NCI-H345 treated with DMSO at 0.1 percent for 48 hours (cell line): Measurements from ENCODE around the gene RASAL3.

Experiments used
- DNase-seq: peaks from one replicate; lab custom pipeline; 2025; ENCODE audit not compliant: unreplicated experiment; lab: John Stamatoyannopoulos, UW

RASAL3 gene

DNA sequence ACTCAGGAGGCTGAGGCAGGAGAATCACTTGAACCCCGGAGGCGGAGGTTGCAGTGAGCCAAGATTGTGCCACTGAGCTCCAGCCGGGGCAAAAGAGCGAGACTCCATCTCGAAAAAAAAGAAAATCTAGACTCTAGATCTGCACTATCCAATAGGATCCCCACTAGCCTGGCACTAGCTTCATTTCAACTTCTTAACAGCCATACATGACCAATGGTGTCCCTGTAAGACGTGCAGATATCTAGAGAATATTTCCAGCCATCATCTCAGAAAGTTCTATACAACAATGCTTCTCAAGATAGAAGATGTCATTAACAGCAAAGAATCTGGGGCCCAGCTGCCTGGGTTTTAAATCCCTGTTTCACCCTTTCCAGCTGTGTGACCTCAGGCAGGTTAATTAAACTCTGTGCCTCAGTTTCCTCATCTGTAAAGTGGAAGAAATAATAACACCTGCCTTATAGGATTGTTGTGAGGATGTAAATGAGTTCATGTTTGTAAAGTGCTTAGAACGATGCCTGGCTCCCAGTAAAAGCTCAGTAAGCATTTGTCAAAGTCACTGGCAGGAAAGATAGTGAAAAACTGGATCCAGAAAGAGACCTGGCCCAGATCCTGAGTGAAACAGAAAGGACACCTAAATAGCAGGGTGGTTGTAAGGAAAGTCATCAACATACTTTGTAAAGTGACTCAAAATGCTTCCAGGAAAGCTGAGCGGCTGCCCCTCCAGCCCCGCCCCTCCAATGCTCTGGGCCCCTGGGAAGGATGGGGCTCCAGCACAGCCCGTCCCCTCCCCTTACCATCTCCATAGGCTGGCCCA lies 28.1 kb downstream of the RASAL3 start:
- no peak for DNase-seq

DNA sequence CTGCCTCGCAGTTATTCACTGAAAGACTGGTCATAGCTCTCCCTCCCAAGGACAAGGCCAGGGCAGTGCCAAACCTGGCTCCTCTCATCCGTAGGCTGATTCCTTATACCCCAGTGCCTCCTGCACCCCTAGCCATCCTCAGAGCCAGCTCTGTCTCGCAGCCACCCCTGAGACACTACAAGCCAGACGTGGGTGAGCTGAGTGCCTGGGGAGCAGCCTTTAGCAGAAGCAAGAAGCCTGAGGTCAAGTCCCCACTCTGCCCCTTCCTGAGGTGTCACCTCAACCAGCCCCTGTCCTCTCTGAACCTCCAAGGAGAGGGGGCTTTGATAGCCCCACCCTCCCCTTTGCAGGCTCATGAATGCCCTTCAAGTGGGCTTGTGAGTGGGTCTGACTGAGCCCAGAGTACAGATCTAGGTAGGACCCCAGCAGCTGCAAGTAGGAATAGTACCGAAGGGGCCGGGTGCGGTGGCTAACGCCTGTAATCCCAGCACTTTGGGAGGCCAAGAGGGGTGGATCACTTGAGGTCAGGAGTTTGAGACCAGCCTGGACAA lies 30.8 kb downstream of the RASAL3 start:
- no peak for DNase-seq

DNA sequence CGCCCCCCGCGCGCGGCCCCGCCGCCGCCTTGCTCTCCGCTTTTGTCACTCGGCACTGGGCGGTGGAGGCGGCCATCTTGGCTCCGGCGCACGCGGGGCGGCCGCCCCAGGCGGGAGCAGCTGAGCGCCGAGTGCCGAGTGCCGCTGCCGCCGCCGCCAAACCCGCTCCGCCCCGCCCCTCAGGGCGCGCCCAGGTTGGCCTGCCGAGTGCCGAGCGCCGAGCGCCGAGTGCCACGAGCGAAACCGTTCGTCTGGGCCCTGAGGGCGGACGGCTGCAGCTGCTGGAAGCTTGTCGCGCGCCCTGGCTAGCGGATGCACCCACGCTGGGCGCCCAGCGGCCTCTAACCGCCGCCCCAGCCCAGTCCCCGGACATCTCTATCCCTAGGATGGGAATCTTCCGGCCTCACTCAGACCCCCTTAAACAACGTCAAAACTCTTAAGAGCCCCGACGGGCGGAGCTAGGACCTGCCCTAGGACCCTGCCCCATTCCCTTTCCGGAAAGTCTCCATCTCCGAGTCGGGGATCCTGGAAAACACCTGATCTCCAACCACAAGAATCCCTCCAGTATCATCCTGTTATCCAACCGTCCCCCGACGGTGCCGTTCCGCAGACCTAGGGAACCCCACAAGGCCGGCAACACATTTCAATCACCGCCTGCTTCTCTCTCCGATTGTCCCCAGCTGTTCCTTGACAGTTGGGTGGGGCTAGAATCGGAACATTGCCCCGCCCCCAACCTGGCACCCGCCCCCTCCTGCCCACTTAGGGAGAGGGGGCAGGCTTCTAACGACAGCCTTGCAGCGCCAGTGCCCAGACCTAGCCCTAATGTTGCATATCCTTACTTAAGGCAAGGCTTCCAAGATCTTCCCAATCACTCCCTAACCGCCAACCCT lies 31.5 kb downstream of the RASAL3 start:
- peak; percentile 54 for DNase-seq

DNA sequence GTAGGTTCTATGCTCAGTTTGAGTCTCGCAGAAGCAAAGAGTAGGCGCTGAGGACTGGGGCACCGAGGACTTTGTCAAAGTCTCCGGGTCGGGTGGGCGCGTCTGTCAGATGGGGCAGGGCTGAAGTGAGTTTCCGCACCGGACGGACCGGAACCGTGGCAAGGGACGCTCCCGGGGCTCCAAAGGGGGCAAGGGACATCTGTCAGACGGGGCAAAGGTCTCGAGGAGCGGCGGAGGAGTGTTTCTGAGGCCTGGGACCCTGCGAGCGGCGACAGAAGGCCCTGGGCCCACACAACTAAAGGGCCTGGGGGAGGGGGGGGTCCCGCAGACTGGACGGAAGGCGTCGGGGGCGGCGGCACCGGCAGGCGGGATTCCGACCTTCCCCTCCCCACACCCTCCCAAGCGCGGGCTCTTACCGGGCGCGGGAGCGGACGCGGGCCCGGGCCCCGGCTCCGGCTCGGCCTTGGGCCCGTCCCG lies 32.3 kb downstream of the RASAL3 start:
- DNase-seq, result no peak

DNA sequence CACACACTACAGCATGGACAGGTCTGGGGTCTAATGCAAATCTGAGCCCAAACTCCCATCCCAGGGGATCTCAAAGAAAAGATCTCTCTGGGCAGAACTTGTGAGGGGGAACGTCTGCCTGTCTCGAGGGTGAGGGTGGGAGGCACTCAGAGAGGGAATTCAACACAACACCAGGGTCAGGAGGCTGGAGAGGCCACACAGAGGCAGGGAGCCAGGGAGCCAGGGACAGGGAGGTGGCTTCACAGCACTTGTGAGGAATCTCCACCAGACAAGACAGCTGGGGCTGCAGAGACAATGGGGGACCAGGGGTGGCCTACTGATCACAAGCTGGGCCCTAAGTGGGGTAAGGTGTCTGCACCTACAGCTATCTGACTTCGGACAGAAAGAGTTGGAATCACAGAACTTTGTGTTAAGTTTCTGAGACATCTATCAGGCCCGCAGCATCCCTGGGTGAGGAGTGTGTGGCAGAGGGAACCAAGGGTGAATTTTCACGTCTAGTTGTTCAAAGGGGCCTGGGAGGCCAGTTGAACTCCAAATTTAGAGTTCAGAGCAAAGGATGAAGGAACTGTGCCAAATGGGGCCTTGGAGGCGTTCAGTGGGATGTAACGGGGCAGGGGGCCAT lies 32.8 kb downstream of the RASAL3 start:
- no peak for DNase-seq

DNA sequence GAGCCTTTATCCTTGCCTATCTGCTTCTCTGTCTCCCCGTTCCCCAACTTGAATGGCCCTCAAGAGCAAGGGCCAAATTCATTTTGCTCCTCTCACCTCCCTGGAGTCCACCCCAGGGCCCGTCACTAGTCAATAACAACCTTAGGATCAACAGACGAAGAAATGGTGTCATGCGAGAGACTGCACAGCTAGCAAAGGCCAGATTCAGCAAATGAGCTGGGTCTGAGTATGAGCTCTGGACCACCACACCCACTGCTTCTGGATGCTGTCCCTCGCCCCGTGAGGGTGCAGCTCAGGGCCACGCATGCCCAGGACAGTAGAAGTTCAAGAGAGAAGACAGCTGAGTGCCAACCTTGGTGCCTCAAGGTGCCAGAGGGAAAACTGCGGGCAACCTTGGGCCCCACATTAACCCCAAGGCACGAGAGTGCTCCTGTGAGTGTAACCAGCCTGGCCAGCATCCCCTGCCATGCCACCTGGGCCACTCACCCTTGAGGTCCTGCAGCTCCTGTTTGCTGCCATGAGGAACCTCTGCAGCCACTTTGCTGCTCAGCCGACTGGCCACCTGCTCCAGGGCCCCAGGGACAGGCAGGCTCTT lies 33.7 kb downstream of the RASAL3 start:
- DNase-seq, result no peak

DNA sequence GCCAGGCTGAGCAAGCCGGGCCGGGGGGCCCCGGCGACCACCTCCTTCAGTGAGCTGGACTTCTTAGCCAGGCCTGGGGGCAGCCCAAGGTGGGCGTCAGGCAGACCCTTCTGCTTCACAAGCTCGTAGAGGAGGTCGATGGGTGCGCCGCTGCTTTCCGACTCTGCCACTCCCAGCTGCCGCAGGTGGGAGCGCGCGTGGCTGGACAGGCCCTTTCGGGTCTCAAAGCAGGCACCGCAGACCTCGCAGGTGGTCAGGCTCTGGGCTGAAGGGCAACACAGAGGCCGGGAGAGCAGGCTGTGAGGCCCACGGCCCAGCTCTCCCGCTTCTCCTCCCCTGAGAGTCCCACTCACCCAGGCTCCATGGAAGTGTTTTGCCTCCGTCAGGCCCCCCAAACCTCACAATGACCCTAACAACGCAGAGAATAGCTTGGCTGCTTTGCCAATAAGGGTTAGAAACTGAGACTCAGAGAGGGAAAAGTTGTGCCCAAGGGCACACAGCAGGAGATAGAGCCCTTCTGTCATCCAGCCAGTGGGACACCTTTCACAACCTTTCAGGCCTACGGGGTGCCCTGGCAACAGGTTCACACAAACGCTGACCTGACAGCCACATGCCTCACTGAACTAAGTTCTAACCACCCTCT lies 34.4 kb downstream of the RASAL3 start:
- no peak for DNase-seq

DNA sequence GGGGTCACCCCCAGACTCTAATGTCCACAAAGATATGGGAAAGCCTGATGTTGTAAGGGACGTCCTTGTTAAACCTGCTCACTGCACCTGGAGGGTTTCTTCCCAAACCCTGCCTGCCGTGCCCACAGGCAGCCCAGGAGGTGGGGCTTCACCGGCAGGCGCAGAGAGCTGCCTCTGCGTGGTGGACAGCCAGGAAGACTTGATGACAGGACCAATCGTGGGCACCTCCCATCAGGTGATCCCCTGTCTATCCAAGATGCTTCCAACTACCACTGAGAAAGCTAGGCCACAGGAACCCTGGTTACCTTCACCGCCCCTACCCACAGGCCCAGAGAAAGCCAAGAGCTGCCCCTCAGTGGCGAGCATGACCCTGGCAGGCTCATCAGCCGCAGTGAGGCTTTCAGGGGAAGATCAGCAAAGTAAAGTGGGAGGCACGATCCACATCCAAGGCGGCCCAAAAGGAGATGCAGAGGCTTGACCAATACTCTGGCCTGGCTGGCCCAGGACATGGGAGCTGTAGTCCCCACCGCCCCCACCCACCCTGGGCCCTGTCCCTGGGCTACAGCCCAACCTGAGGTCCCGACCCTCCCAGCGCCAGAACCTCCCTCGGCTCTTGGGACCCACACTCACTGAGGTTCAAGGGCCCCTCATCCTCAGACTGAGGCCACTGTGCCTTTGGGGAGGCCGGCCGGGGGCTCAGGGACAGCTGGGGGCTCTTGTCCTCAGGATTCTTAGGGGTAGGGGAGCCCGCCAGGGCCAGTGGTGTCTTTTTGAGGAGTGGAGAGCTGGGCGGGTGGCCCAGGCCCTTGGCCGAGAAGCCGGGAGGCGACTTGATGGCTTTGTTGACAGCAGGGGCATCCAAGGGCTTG lies 35.2 kb downstream of the RASAL3 start:
- no peak for DNase-seq

DNA sequence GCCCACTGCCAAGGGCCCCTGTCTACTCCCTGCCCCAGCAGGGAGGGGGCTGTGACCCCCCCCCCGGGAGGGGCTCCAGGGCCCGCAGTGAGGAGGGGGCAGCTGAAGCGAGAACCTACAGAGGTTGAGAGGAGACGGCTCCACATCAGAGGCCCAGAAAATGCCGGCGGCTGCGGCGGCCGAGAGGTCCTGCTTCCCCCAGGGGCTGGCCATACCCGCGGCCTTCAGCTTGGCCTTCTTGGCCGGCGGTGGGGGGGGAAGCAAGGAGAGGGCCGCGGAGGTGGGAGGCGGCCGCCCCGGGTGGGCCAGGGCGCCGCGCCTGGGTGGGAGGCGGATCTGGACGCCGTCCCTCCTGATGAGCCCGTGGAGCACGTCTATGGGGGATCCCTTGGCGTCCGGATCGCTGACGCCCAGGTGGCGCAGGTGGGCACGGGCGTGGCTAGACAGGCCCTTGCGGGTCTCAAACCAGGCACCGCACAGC lies 36.3 kb downstream of the RASAL3 start:
- no peak for DNase-seq

DNA sequence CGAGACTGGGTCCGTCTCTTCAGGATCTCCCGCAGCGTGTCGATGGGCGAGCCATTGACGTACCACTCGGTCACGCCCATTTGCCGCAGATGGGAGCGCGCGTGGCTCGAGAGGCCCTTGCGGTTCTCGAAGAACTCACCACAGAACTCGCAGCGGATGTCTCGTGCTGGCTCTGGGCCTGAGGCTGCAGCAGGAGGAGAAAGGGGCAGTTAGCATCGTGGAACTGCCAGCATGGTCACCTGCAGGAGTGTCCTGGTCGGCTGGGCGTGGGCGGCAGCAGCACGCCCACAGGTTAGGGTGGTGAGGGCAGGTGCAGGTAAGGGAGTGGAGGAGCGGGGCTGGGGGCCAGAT lies 37.0 kb downstream of the RASAL3 start:
- DNase-seq, result no peak

DNA sequence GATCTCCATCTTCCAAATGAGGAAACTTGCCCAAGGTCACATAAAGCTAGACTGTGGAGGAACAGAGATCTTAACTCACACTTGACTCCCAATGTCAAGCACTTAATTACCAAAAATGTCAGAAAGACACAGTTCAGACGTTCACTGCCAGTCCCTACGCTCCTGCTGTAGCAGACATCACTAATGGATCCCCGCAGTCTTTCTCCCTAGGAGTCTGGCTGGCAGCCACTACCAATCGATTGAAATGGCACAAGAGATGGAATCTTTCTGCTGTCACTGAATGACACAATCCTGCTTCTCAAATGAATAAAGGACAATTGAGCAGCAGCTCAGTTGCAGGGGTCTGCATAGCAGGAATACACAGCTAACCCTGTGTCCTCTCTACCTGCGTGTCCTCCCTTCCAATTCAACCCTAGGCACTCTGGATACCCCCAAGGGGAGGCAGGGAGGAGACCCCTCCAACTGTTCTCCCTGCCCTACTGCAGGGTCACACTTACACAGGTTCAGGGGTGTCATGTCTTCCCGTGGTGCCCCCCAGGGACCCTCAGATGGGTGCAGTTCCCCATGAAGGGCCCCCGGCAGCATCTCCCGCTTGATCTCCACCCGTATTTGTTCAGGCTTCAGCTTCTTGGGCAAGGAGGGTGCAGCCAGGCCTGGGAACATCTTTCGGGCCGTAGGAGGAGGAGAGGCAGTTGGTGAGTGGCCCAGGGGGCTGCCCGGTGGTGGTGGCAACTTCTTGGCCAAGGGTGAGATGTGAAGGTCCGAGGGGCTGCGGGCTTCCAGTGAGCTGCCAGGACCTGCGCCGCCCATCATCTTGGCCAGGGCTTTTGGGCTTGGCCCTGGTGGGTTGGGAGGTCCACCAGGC lies 37.6 kb downstream of the RASAL3 start:
- no peak for DNase-seq

DNA sequence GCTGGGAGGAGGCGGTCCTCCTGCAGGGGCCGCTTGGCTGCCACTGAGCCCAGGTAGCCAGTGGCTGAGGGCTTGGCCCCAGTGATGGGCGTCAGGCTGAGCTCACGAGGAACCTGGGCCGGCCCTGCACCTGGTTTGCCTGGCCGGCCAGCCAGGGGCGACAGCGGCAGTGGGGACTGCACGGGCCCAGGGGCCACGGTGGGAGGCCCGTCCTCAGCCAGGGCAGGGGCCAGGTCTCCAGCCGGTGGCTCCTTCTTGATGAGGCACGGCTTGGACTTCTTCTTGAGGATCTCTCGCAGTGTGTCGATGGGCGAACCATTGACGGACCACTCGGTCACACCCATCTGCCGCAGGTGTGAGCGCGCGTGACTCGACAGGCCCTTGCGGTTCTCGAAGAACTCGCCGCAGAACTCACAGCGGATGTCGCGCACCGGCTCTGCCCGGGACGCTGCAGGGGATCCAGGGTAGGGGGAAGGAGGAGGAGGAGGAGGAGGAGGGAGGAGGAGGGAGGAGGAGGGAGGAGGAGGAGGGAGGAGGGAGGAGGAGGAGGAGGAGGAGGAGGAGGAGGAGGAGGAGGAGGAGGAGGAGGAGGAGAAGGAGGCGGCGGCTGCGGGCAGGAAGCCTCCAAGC lies 38.9 kb downstream of the RASAL3 start:
- DNase-seq, result no peak

DNA sequence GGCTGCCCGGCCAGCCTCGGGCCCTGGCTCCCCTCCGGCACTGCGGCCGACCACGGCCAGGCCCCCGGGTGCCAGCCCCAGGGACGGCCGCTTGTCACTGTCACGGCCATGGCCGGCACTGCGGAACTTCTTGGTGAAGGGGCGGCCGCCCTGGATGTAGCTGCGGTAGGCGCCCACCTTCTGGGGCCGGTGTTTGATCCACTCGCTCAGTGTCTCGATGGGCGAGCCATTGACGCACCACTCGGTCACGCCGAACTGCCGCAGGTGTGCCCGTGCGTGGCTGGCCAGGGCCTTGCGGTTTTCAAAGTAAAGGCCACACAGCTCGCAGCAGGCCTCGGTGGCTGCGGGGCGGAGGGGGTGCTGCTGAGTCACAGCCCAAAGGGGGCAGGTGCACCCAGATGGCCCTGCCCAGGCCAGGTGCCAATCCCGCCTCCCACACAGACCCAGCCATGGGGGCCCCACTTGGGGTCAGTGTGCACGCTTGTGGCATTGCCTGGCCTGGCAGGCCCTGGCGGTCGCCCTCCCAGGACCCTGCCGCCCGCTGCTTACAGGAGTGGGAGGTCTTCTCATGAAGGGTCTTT lies 39.6 kb downstream of the RASAL3 start:
- no peak for DNase-seq

DNA sequence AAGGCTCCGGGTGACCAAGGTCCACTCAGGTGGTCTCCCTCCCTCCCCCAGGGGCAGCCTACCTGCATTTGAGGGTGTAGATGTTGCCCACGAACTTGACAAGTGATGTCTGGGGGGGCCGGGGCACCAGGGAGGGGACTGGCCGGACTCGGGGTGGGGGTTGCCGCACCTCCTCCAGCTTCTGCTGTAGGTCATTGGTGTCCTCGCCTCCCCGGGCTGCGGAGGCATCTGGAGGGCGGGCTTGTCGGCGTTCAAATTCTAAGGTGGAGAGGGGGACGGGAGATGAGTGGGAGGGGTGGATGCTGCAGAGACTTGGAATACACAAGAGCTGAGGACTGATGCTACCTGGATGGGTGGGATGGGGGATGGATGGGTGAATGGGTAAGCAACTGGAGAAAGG lies 40.2 kb downstream of the RASAL3 start:
- no peak for DNase-seq

DNA sequence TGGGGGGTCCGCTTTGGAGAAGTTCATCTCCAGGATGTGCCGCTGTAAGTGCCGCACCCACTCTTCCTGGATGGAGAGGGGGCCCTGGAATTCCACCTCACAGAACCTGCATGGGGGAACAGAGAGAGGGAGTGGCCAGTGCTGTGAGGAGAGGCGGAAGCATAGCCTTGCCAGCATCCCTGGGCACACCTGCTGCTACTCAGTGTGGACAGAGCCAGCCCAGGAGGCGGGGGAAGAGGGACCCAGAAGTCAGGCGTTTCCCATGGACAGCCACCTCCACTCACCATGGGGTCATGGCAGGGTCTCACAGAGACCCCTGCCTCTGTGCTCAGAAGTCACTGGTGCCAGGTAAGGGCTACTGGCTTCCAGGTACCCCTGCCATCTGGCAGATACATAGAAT lies 41.2 kb downstream of the RASAL3 start:
- DNase-seq, result no peak

DNA sequence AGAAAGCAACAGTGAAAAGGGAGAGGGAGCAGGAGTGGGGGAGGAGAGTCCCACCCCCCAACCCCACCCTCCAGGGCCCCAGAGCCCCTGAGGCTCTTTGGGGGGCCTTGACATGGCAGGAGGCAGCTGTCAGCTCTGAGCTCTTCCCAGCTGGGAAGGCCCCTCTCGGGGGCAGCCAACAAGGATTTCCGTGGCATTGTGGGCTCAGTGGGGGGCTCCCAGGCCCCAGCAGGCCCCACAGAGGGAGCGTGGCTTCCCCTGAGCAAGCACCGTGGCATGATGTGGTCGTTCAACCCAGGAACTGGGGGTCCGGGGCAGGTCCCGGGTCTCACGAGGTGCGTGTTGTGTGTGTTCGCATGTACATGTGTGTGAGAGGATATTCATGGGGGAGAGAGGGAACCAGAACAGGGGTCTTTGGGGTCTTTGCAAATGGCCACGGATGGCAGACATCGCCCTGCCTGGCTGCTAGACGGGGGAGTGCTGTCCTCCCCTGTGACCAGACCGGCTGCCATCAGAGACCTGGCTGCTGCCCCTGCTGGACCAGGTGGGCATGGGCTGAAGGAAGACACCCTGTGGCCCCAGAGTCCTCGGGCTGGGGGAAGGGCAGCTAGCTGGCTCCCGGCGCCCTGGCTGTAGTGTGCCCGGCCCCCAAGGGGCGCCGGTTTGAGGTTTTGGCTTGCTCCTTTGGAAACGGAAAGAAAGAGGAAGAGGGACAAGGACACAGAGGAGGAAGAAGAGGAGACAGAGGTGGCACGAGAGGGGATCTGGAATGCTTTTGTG lies 41.9 kb downstream of the RASAL3 start:
- no peak for DNase-seq

DNA sequence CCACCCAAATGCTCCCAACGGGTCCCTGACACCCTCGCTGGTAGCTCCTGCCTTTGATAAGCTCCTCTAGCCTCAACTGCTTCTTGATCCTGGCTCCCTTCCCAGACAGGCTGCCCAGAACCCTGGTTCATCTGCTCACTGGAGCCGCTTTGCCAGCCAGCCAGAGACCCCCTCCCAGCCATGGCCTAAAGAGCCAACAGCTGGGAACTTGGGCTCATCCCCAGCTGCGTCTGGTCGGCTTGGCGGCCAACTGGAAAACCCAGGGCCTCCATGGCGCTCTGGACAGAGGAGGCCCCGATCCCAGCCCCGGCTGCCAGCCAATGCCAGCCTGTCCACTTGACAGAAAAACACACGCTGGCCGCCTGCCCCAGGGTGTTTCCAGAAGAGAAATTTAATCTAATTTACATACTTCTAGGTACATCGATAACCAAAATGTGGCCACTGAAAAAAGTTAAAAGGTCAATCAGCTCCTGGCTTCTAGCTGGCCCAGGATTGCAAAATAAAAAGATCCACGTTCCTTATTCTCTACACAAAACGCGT lies 42.6 kb downstream of the RASAL3 start:
- DNase-seq, result no peak
